ENCODE data around the gene ADAP1. TPM values are rescaled to one million over a fixed set of nuclear protein-coding genes. Genes with fewer than 3 reads are reported as not detected.

The ADAP1 gene
- total and polyA plus RNA-seq, 2 of the 13 experiments (the other 11 are each of a cell fraction or from before 2014, with no cell fraction given) = 10.5 to 24.6 TPM

GRCh38 chr7:884191-885003 is 70.1 kb downstream of the ADAP1 start:
- Histone ChIP-seq H3K9me3 (ENCODE audit: low read length) (no peaks in the 10 kb centered on the region), H3K27ac (ENCODE audit: extremely low read length, insufficient read depth, low read length) (no peak overlapping the region), H3K4me2 (ENCODE audit: low read depth, low read length) (no peak overlapping the region), H3K4me1 (ENCODE audit: insufficient read depth, low read length) (peaks cover 28% of the 10 kb centered on the region), H2AFZ (ENCODE audit: low read length) (no peak overlapping the region), H3K27me3 (ENCODE audit: control insufficient read depth in 1 of 2, insufficient read depth in 2 of 2, low read length in 2 of 2) (no peaks in the 10 kb centered on the region), H4K20me1 (ENCODE audit: insufficient read depth, low read length) (peaks cover 35% of the 10 kb centered on the region; the same call in 1 of the 2 replicates), H3K79me2 (ENCODE audit: insufficient read depth, low read length) (peaks cover 91% of the 10 kb centered on the region), H3K36me3 (replicated peaks in 1 of 2; ENCODE audit: control insufficient read depth in 1 of 2, insufficient read depth in 2 of 2, low read length in 2 of 2) (peaks cover 30 to 42% of the 10 kb centered on the region in 2 experiments; a peak in 4 of 5 replicates), H3K9ac (ENCODE audit: insufficient read depth, low read depth, low read length) (no peak overlapping the region), H3K4me3 (replicated peaks in 1 of 3; ENCODE audit: insufficient read depth in 1 of 3, low read depth in 2 of 3, low read length in 3 of 3) (no peak overlapping the region)
- intact Hi-C loops (cut with micrococcal nuclease; ENCODE audit: unreplicated experiment) = no loop called here
- FAIRE-seq = no peak
- POLR2A ChIA-PET = no interaction called here
- CTCF ChIA-PET (ENCODE audit: low intra/inter-chr PET ratio, low total read pairs) = no interaction called here
- BruUV-seq (replicated peaks) = no TSS peak
- no peak for DNase-seq (ENCODE audit: low spot score)
- in situ Hi-C loops (cut with HindIII; ENCODE audit: extremely low pct_ligation_motif_present, low pct_unique_long_range_greater_than_20kb) = no loop called here
- no peak; the same call in 2 of the 3 replicates for ATAC-seq
- 86% methylated on average over 16 of the region's 31 CpGs for WGBS (ENCODE audit: low lambda C conversion rate)
- TF ChIP-seq ZNF263 (CRISPR knock-in tag; IDR thresholded peaks at IDR 0.05) (peak; percentile 66; the same call in 1 of the 2 replicates), SRSF4 (IDR thresholded peaks at IDR 0.05; ENCODE audit: low read depth, low read length, poor library complexity, severe bottlenecking) (no peak), ZNF781 (CRISPR knock-in tag; IDR thresholded peaks at IDR 0.05; ENCODE audit: borderline replicate concordance, not compliant biosample characterization) (no peak), ZNF770 (CRISPR knock-in tag; IDR thresholded peaks at IDR 0.05) (peak; percentile 88), HNRNPK (IDR thresholded peaks at IDR 0.05; ENCODE audit: low read depth, low read length, poor library complexity, severe bottlenecking) (no peak), ZBTB10 (CRISPR knock-in tag; IDR thresholded peaks at IDR 0.05; ENCODE audit: borderline replicate concordance) (peak; percentile 37; the same call in 1 of the 2 replicates), FOXA1 (IDR thresholded peaks at IDR 0.05) (no peak), FOXA1 (CRISPR knock-in tag; IDR thresholded peaks at IDR 0.05) (0 out of 2 replicates have a peak, but pooled peaks have one; percentile 15), ZNF124 (CRISPR knock-in tag; IDR thresholded peaks at IDR 0.05) (no peak), AGO2 (optimal IDR thresholded peaks at IDR 0.05; ENCODE audit: low read depth, low read length) (peak; percentile 65), ZNF687 (CRISPR knock-in tag; IDR thresholded peaks at IDR 0.05) (peak; percentile 28; the same call in 1 of the 2 replicates)
